Chondrocyte (in vitro differentiated cells): ENCODE measurements around the gene SHROOM2. TPM values are rescaled to one million over a fixed set of nuclear protein-coding genes. Genes with fewer than 3 reads are reported as not detected.

Experiments
- DNase-seq: peaks from one replicate; pipeline ENCODE4 v3.0.0; 2021; ENCODE audit warnings: mixed read lengths, low spot score
- H3K27ac Mint-ChIP-seq: one replicate; pipeline ENCODE4 v1.8.0; 2021; ENCODE audit warnings: mild to moderate bottlenecking, moderate library complexity, mixed read lengths; ENCODE audit not compliant: unreplicated experiment
- H3K27me3 Mint-ChIP-seq: 2 replicates; pipeline ENCODE4 v1.8.0; 2021; ENCODE audit warnings: low read depth, mixed read lengths
- H3K36me3 Mint-ChIP-seq: 2 replicates; pipeline ENCODE4 v1.8.0; 2021; ENCODE audit warnings: low read depth, mixed read lengths
- H3K4me1 Mint-ChIP-seq: 2 replicates; pipeline ENCODE4 v1.8.0; 2021; ENCODE audit warnings: low read depth, mild to moderate bottlenecking, mixed read lengths
- H3K4me3 Mint-ChIP-seq: one replicate; pipeline ENCODE4 v1.8.0; 2021; ENCODE audit warnings: mild to moderate bottlenecking, moderate library complexity, mixed read lengths; ENCODE audit not compliant: unreplicated experiment
- H3K9me3 Mint-ChIP-seq: 2 replicates; pipeline ENCODE4 v1.8.0; 2021; ENCODE audit warnings: low read depth, mixed read lengths
- total RNA-seq: library from RNA; stranded (reverse); gene quantifications from 3 replicates; pipeline ENCODE4 v1.2.1, GENCODE V29; 2021
- TF ChIP-seq, protein P1 (sequence below): fragments of 200-600 bp; sonication (generic); IDR thresholded peaks from 2 replicates; pipeline ENCODE4 v1.5.0; 2021; ENCODE audit warnings: antibody characterized with exemption, mild to moderate bottlenecking, moderate library complexity

The SHROOM2 gene
- total RNA-seq, 1 donor from 2014 or later = 4.4 TPM

DNA sequence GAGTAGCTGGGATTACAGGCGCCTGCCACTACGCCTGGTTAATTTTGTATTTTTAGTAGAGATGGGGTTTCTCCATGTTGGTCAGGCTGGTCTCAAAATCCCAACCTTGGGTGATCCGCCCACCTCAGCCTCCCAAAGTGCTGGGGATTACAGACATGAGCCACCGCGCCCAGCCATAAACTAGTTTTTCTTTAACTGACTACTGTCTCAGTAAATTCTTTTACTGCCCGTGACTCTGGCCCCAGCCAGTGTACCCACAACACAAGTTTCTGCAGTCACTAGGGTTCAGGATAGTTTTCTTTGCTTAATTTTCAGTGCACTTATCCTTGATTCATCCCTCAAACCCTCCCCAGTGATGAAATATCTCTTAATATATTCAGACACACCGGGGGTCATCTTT, 8.3 kb downstream of the SHROOM2 start:
- Mint-ChIP-seq H3K4me1 (peaks cover 6% of the 10 kb centered on the region), H3K27me3 (no peaks in the 10 kb centered on the region), H3K27ac (no peak overlapping the region), H3K9me3 (peaks cover 18% of the 10 kb centered on the region), H3K36me3 (peaks cover 2% of the 10 kb centered on the region), H3K4me3 (no peak overlapping the region)
- DNase-seq = no peak
- TF ChIP-seq, protein P1, sequence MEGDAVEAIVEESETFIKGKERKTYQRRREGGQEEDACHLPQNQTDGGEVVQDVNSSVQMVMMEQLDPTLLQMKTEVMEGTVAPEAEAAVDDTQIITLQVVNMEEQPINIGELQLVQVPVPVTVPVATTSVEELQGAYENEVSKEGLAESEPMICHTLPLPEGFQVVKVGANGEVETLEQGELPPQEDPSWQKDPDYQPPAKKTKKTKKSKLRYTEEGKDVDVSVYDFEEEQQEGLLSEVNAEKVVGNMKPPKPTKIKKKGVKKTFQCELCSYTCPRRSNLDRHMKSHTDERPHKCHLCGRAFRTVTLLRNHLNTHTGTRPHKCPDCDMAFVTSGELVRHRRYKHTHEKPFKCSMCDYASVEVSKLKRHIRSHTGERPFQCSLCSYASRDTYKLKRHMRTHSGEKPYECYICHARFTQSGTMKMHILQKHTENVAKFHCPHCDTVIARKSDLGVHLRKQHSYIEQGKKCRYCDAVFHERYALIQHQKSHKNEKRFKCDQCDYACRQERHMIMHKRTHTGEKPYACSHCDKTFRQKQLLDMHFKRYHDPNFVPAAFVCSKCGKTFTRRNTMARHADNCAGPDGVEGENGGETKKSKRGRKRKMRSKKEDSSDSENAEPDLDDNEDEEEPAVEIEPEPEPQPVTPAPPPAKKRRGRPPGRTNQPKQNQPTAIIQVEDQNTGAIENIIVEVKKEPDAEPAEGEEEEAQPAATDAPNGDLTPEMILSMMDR = no peak

DNA sequence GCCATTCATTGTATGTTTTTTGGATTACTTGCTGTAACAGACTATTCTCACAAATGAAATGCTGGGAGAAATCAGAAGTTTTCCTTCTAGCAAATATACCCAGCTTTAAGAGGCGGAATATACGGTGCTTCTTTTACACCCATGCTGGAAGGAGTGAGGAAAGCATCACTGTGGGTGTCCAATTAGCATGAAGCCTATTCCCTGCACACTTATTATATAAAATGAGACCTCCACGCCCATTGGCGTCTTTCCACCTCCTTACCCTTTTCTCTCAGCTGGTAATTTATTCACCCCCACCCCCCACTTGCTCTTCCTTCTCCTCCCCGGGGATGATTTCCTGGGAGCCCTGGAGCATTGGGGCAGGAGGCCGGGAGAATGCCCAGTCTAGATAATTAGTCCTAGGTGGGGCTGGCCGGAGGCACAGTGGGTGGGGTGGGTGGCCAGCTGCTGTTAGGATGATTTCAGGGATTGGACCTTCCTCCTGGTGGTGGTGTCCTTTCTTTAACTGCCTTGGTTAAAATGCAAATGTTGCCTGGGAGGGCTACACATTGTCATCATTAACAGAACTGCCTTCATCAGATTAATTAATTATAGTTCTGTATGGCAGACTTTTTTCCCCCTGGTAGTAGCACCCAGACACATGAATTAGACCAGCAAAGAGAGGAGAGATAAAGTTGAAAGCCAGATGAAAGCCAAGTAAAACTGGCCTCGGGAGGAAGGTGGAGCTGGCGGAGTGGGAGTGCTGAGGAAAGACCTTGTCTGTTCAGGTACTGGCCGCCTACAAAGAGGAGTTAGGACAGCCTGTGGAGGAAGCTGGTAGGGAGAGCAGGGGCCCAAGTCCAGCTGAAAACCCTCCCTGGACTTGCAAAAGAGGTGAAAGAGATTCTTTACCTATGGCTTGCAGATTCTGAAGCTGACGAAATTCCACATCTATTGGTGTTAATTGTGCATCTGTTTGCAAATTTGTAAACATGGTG, 11.4 kb downstream of the SHROOM2 start:
- Mint-ChIP-seq H3K4me3 (no peak overlapping the region), H3K4me1 (no peaks in the 10 kb centered on the region), H3K27me3 (no peaks in the 10 kb centered on the region), H3K27ac (no peak overlapping the region), H3K9me3 (peaks cover 30% of the 10 kb centered on the region), H3K36me3 (peaks cover 10% of the 10 kb centered on the region)
- TF ChIP-seq, protein P1 = no peak
- DNase-seq = no peak

DNA sequence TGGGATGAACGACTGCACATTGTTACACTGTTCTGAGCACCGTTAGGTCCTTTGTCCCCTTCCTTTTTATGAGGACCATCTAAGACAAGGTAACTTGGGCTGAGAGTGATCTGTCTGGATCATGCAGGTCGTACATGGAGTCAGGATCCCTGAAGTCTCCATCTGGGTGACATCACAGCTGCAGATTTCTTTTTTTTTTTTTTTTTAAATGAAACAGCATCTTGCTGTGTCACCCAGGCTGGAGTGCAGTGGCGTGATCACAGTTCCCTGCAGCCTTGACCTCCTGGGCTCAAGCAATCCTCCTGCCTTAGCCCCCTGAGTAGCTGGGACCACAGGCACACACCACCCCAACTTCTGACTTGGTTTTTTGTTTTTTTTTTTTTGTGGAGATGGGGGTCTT, 16.5 kb downstream of the SHROOM2 start:
- no peak overlapping the region for H3K4me3 Mint-ChIP-seq
- no peaks in the 10 kb centered on the region for H3K4me1 Mint-ChIP-seq
- TF ChIP-seq, protein P1 = no peak
- H3K27me3 Mint-ChIP-seq = no peaks in the 10 kb centered on the region
- H3K27ac Mint-ChIP-seq = no peak overlapping the region
- no peak for DNase-seq
- peaks cover 8% of the 10 kb centered on the region for H3K36me3 Mint-ChIP-seq
- peaks cover 24% of the 10 kb centered on the region for H3K9me3 Mint-ChIP-seq

DNA sequence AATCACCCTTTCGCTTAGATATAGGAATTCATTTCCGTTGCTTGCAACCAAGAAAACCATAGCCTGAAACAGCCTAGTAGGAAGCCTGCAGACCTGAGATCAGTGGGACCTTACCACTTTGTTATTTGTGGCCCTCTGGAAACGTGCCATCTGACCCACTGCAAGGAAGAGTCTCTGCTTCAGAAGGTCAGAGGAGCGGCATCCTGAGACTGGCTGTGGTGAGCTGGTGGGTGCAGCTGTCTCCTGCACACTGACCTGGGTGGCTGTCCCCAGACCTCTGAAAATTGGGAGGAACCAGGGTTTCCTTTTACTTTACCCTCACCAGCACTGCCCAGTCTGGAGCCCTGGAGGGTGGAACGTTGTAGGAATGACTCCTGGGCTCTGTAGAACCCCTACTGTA, 18.2 kb downstream of the SHROOM2 start:
- TF ChIP-seq, protein P1 = no peak
- Mint-ChIP-seq H3K27ac (no peak overlapping the region), H3K4me1 (no peaks in the 10 kb centered on the region), H3K36me3 (peaks cover 8% of the 10 kb centered on the region), H3K9me3 (peaks cover 21% of the 10 kb centered on the region), H3K4me3 (no peak overlapping the region), H3K27me3 (no peaks in the 10 kb centered on the region)
- DNase-seq = no peak

DNA sequence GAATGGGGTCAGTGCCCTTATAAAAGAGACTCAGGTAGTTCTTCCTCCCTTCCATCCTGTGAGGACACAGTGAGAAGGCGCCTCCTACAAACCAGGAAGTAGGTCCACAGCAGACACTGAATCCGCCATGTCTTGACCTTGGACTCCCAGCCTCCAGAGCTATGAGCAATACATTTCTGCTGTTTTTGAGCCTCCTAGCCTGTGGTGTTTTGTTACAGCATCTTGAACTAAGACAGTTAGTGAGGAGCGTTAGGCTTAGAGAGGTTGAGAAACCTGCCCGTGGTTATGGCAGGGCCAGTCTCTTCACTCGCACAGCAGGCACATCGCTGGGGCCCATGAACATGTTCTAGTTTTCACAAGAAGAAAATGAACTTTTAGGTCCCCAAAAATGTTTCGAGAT, 19.7 kb downstream of the SHROOM2 start:
- DNase-seq = no peak
- H3K4me3 Mint-ChIP-seq = no peak overlapping the region
- H3K36me3 Mint-ChIP-seq = no peaks in the 10 kb centered on the region
- TF ChIP-seq, protein P1 = no peak
- H3K4me1 Mint-ChIP-seq = no peaks in the 10 kb centered on the region
- H3K9me3 Mint-ChIP-seq = peaks cover 12% of the 10 kb centered on the region
- no peaks in the 10 kb centered on the region for H3K27me3 Mint-ChIP-seq
- no peak overlapping the region for H3K27ac Mint-ChIP-seq
